Occipital lobe (tissue), 2 donors: ENCODE data around the gene TRMT10B. TPM values are rescaled to one million over a fixed set of nuclear protein-coding genes. Genes with fewer than 3 reads are reported as not detected.
"Not testable (repeated sequence)": the region's sequence is repeated elsewhere in the genome, so short reads cannot be mapped to it uniquely, and the experiment has no call there.

ENCODE experiments used
- DNase-seq: peaks from one replicate; lab custom pipeline; 2025; lab: John Stamatoyannopoulos, UW
- total RNA-seq: library from RNA; depleted of rRNA; stranded (reverse); fragments of >200 nt; gene quantifications from one replicate; pipeline ENCODE4 v1.2.3, GENCODE V29; 2014

Gene TRMT10B
- total RNA-seq, 1 donor from 2014 or later: 4.8 TPM

- DNase-seq: peak; percentile 79
These were observed 47.2 kb downstream of the TRMT10B start, which contains the start of gene DCAF10 for GRCh38 chr9:37800631-37801286. TSS of gene DCAF10 (plus strand) at chr9:37800797. CDS start at chr9:37800867, 70 bp downstream.

- no peak for DNase-seq
These were observed 47.8 kb downstream of the TRMT10B start for GRCh38 chr9:37801287-37801850.

GRCh38 chr9:37801959-37802711, 48.5 kb downstream of the TRMT10B start:
- no peak for DNase-seq

GRCh38 chr9:37806271-37806670, 52.7 kb downstream of the TRMT10B start:
- no peak for DNase-seq

- not testable (repeated sequence) for DNase-seq
These were observed 56.1 kb downstream of the TRMT10B start for GRCh38 chr9:37809676-37810075.

- no peak for DNase-seq
These were observed 58.4 kb downstream of the TRMT10B start for GRCh38 chr9:37811906-37812476.

- DNase-seq: no peak
These were observed 59.3 kb downstream of the TRMT10B start for GRCh38 chr9:37812773-37813379.

GRCh38 chr9:37818849-37819248, 65.2 kb downstream of the TRMT10B start:
- no peak for DNase-seq

- DNase-seq: no peak
These were observed 66.5 kb downstream of the TRMT10B start for GRCh38 chr9:37820142-37820541.

GRCh38 chr9:37825174-37825573, 71.6 kb downstream of the TRMT10B start:
- DNase-seq: not testable (repeated sequence)

- no peak for DNase-seq
These were observed 74.0 kb downstream of the TRMT10B start for GRCh38 chr9:37827483-37828165.

Other genes starting within 250 kb of the TRMT10B start
- 9.2 TPM for gene FBXO10, start 177.4 kb upstream of the TRMT10B start, total RNA-seq
- 59.1 TPM for gene TOMM5, start 161.2 kb upstream of the TRMT10B start, total RNA-seq
- 0.62 TPM for gene FRMPD1, start 102.9 kb upstream of the TRMT10B start, total RNA-seq
- 74.9 TPM for gene EXOSC3, start 31.3 kb downstream of the TRMT10B start, total RNA-seq
- gene DCAF10, start 47.0 kb downstream of the TRMT10B start, total RNA-seq: 27.6 TPM
- 121 TPM for gene SLC25A51, start 150.3 kb downstream of the TRMT10B start, total RNA-seq